GM18909 (cell line): ENCODE results near the gene MACROD2.
A peak's percentile ranks its signal among the peaks of the same experiment; 100 is the strongest.
"Not testable (repeated sequence)": the region's sequence is repeated elsewhere in the genome, so short reads cannot be mapped to it uniquely, and the experiment has no call there.

ENCODE experiments used
- ATAC-seq: cut with Tn5 transposase; IDR thresholded peaks from one replicate; pipeline ENCODE4 v1.9.1; 2021; ENCODE audit warnings: mild to moderate bottlenecking; ENCODE audit not compliant: unreplicated experiment, poor library complexity

MACROD2 gene

DNA sequence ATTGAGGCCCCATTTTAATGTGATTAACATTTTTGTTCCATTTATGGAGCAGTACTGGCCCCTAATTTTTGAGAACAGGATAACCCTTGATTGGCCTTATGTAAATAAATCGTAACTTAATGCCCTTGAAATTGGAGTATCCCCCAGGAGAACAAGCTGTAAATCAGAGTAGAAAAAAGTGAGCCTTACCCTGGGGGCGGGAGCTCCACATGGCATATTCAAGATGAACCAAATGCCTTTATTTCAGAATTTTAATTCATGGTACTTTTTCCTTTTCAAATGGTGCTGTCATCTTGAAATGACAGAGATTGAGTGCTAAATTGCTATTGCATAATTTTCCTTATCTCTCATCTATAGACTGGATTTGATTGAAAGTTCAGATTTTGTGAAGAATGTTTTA is 1151.6 kb downstream of the MACROD2 start:
- no peak for ATAC-seq

DNA sequence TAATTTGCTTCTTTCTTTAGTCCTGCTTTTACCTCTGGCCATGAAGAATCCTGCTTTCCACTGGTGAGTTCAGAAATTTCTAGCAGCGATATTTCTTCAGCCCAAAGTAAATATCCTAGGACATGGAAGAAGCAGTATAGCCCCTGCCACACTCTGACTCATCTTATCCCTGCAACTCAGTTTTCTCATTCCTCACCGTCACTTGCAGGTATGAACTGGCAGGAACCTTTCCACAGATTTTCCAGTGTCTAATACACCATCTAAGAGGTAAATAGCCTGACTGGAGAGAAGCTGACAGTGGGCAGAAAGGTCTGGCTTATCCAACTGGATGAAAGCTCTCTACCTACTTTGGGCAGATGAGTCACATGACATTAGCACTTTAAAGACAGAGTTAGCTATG is 1158.8 kb downstream of the MACROD2 start:
- no peak for ATAC-seq

DNA sequence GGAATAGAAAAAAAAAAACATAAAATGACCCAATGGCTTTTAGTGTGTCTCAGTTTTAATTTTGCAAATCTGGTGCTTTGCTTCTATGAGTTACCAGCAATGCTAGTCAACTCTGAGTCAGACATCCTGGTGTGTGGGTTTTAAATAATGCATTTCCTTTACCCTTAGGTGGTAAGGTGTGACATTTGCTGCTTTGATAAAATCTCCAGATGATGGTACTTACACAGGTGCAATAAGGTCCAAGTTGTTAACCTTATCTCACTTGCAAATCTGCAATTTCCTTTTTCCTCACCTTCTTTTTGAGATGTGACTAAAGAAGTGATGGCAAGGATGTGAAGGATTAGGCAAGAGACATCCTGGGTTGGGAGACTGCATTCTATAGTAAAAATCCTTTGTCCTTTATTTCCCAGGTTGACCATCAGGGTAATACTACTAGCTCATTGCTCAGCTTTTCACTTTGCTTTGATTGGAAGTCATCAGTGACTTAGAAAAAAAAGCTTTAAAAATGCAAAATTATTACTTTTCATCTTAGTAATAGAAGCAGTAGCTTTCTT is 1160.6 kb downstream of the MACROD2 start:
- ATAC-seq: no peak

DNA sequence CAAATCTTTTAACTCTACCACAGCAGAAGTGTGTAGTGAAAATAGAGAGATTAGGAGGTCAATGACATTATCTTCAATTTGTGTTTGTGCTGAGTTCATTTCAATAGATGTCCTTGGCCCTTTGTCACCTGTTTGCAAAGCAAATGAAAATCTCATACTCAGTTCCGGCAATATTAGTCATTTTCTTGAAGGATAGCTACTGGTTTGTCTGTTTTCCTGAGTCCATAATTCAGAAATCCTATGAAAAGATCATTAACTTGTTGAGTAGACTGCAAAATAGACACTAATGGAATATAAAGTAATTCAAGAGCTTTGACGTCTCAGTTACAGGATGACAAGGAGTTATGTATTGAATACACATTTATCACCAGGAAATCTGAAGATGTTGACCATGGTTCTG is 1163.2 kb downstream of the MACROD2 start:
- ATAC-seq: no peak

DNA sequence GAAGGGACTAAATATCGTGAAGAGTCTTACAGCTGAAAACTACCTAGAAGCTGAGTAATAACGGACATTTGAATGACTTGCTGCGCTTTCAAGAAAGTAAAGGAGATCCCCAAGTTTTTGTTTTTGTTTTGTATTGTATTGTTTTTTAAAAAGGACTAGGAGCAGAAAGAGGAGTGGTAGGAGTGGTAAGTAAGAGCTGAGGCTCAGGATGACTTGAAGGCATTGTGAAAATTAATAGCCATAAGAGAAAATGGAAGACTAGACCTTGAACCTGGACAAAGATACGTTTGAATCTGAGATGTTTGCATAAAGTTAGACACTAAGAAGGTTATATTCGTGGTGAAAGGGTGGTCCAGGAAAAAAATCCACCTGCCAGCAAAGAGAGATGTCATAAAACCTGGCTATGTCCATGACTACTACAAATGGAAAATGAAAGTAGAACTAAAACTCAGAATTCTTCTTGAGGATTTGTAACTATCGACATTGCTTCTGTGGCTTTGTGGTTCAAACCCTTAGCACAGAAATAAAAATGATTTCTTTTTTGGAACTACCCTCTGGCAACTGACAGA is 1166.8 kb downstream of the MACROD2 start:
- peak; percentile 72 for ATAC-seq

DNA sequence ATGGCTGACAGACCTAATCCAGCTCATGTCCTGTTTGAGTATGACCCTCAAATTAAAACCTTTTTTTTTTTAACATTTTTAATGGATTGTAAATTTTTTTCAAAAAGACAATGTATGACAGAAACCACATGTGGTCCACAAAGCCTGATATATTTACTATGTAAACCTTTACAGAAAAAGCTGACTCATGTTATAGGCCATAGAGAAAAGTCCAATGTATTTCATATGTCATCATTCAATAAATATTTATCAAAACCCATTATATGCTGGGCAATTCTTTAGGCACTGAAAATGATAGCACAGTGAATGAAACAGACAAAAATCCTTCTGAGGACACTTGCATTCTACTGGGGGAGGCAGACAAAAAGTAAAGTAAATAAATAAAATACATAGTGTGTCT is 1168.3 kb downstream of the MACROD2 start:
- ATAC-seq: no peak

DNA sequence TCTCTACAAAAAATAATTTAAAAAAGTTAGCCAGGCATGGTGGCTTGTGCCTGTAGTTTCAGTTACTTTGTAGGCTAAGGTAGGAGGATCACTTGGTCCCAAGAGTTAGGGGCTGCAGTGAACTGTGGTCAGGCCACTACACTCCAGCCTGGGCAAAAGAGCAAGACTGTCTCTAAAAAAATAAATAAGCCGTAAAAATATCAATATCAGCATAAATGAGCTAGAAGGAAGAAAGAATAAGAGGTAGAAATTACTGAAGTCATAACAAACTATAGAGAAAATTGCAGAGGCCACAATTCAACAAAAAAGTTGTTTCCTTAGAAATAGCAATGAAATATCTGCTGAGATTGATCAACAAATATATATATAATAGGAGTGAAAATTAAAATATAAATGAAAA is 1169.4 kb downstream of the MACROD2 start:
- ATAC-seq: no peak

DNA sequence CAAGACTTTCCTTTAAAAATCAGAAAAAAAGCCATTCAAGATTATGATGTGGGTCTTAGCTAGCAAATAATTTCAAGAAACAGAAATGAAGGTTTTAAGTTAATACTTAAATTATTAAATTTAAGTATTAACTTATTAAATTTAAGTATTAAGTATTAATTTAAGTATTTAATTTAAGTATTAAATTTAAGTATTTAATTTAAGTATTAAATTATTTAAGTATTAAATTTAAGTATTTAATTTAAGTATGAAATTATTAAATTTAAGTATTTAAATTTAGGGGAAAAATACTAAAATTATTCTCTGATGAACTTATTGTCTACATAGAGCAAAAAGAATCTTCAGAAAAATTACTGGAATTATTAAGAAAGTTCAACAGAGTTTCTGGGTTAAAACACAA is 1171.4 kb downstream of the MACROD2 start:
- ATAC-seq: no peak

DNA sequence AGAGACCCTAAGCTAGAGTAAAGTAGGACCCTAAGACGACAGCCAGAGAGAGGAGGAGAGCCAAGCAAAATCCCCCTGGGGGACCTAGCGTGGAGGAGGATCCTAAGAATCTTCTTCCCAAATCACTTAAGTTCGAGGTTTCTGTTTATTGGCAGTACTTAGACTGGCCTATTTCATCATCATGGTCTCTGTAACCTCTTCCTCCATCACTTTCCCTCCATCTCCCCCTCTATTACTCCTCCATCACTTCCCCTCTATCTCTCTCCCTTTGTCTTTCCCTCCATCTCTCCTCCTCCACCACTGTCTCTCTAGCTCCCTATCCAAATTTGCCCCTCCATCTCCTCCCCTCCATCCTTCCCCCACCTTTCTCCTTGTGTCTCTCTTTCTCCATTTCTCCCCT is 1175.7 kb downstream of the MACROD2 start:
- ATAC-seq: no peak

DNA sequence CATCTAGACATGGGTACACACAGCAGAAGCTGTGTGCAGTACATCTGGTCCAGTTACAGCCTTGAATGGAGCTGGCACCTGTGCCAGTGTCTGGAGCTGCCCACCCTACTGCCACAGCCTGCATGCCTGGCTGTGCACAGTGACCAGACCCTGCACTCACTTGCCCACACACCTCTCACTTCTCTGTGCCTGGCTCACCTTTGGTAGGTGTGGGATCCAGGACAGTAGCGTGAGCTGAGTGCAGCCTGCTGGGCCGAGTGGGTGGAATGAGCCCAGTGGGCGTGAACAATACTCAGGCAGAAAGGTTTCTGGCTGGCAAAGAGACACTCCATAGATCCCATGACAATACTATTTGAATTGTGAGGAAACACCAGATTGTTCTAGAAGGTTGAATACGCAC is 1181.6 kb downstream of the MACROD2 start:
- ATAC-seq: no peak

DNA sequence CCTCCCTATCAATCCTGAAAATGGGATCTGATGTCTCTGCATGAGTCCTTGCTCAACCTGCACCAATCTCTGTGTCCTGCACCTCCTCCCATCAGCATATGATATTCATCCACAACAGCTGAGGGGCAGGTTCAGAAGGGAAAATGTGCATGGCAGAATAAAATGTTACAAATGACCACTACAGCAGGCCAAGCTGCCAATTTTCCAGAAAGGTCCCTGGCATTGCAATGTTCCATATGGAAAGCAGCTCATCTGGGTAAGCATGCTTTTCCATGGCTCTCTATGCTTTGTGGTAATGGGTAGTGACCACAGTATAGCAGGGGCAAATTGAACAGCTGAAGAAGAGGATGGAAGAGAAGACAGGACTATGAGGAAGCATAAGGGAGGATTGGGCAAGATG is 1183.3 kb downstream of the MACROD2 start:
- ATAC-seq: no peak

DNA sequence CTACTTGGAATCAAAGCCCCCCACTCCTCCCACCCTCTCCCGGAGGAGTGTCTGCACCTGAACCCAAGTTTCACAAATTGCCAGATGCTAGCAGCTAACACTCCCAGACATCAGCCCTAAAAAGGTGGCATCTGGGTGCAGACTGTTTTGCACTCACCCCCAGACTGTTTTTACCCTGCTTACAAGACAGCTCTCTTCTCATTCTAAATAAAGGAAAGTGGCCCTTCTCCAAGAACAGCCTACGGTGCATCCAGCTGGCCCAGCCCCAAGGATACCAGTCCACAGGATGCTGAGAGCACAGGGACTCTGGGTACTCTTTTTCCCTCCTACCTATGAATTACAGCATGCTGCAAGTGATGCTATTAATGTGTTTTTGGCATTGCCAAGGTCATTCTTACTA is 1184.1 kb downstream of the MACROD2 start:
- no peak for ATAC-seq

DNA sequence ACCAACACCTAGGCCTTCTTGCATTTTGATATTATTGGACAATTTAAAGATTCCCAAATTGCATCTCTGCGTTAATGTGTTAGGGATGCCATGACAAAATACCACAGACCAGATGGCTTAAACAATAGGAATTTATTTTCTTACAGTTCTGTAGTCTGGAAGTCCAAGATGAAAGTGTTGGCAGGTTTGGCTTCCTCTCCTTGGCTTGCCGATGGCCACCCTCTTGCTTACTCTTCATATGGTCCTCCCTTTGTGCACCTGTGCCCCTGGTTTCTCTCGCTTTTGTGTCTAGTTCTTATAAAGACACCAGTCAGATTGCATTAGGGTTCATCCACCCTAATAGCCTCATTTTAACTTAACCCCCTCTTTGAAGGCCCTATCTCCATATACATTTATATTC is 1184.5 kb downstream of the MACROD2 start:
- no peak for ATAC-seq

DNA sequence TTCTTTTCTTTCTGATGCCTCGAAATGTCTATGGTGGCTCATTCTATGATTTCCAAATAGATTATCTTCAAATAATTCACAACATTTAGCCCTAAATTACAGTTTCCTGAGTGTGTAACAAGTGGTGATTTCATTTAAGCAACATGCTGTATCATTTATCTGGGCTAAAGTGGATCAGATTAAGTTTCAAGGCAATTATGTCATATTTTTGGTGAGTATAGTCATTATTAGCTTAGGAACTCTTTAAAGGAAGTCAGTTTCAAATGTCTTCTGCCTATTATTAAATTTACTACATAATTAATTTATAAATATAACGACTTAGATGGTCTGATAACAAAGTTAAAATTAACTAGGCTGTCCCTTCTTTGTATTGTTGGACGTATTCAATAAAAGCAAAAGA is 1190.0 kb downstream of the MACROD2 start:
- no peak for ATAC-seq

DNA sequence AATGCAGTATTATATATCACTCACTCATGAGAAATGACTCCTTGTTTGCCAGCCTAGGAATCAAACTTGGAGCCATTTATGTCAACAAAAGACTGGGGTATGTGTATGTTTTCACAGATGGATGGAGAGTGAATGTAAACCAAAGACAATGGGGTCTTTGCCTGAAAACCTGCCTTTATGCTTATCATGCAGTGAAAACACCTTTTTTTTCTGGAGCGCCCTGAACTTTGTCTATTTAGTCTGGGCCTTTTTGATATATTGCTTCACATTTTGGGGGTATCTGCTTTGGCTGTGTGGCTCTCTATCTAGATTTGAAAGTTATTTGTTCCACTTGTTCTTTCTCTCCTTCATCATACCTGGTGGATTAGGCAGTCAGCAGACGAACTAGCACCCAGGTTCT is 1190.6 kb downstream of the MACROD2 start:
- no peak for ATAC-seq

DNA sequence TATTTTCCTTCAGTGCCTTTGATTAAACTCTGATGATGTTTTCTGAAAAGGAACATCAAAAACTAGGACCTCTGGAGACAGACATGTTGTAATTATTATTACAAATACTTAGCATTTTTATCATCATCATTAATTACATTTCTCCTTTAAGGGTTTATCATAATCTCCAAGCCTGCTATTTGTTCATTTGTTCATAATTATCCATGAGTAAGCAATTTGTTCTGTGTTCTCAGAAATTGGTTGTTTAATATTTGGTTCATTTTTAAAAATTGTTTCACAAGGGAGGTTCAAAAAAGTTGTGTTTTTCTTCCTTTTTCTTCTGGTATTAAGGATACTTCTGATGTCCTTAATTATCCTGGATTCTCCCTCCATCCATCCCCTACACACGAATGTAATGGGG is 1192.3 kb downstream of the MACROD2 start:
- ATAC-seq: no peak

DNA sequence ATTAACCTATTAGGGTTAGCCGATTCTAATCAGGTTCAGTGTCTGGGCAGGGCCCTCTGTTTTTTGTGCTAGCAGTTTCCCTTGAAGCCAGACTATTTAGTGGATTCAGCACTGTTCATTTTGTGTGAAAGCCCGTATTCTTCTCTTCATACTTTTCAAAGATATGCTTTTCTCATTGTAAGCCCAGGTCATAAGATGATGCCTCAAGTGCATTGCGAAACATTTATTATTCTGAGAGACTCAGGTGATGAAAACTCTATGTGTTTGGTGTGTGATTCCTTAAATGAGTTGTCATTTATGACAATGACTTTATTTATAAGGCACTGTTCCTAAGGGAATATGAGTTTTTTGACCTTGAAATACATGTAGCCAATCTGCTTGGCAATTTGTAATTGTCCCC is 1193.1 kb downstream of the MACROD2 start:
- ATAC-seq: no peak

DNA sequence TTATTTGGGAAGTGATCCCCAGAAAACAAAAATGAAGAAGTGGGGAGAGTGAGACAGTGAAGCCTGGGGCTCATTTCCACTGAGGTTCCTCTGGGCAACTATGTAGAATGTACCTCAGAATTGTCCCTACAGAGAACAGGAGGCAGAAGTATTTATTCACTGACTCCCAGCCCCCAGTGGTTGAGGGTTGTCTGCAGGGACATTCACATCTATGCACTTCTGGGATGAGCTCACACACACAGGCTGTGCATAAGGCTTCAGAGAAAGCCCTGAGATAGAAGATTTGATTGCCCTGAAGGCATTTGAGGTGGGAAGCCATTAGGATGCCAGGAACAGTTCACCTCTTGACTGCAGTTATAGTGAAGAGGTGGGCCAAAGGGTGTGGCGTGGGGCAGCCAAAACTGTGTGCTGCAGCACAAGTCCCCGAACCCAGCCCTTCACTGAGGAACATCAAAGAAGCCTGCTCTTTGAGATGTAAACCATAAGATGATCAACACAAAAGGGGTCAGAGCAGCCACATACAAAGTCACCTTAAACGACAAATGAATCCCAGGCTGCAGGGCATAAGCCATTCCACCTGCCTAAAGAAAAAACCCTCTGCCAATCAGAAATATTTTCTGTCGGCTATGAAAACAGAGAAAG is 1195.9 kb downstream of the MACROD2 start:
- no peak for ATAC-seq

DNA sequence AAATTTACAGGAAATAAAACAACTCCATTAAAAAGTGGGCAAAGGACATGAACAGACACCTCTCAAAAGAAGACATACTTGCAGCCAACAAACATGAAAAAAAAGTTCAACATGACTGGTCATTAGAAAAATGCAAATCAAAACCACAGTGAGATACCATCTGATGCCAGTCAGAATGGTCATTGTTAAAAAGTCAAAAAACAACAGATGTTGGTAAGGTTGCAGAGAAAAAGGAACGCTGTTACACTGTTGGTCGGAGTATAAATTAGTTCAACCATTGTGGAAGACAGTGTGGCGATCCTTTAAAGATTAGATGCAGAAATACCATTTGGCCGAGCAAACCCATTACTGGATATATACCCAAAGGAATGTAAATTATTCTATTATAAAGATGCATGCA is 1200.1 kb downstream of the MACROD2 start:
- no peak for ATAC-seq

DNA sequence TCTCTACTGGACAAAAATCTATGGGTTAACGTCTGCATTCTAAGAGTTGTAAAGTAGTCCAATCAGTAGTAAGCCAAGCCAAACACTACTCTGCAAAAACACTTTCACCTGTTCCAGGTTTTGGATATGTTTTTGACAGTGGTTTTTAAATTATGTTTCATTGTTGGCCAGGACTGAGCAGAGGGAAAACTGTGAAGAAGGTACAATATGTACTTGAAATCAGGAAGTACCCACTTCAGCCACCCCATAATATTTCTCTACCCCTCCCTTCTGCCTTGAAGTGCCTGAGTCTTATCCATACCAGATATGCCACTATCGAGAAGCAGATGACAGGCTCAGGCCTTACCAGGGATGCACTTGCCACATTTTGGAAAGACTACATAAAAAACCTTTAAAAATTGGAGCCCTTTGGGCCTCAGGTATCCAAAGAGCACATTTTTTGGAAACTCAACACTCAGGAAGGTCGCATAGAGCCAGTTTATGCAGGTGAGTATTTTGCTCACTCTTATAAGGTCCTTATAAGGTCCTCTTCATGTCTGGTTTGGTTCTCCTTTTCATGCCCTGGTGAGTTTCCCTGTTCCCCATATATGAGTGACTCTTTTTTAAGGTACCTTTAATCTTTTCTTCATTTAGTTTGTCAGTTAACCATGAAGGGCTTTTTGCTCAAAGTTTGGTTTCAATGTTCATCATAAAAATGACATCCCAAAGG is 1201.4 kb downstream of the MACROD2 start:
- ATAC-seq: no peak

DNA sequence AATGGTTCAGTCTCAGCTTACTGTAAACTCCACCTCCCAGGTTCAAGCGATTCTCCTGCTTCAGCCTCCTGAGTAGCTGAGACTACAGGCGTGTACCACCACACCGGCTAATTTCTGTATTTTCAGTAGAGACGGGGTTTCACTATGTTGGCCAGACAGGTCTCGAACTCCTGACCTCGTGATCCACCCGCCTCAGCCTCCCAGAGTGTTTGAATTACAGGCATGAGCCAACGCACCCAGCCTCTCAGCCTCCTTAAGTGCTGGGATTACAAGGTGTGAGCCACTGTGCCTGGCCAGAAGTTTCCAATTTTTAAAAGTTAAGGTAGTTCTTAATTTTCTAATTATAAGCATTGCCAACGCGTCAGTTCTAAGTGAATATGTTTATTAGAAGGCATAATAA is 1202.7 kb downstream of the MACROD2 start:
- ATAC-seq: not testable (repeated sequence)

DNA sequence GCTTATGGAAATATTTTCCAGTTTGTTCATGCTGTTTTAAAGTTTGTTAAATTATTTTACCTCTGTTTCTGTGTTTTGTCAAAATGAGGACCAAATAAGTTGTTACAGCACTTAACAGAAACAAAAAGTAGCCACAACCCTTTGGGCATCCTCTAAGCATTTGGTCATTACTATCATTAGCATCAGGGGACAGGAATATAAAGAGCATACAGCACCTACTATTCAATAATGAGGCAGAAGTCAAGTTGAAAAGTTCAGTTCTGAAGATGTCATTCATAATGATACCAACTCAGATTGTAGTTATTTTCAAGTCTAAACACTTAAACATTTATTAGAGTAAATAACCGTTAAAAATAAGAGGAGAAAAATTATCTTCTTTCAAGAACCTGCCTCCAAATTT is 1204.4 kb downstream of the MACROD2 start:
- ATAC-seq: peak; percentile 69
